IPS DF 4.7 (cell line): ENCODE measurements around the gene DEPP1.
"Not testable (repeated sequence)": the region's sequence is repeated elsewhere in the genome, so short reads cannot be mapped to it uniquely, and the experiment has no call there.

Source experiments
- DNase-seq: peaks from one replicate; pipeline ENCODE4 v3.0.0-alpha.2; 2013; ENCODE audit warnings: low spot score; ENCODE audit errors: extremely low read depth

DEPP1 gene, protein sequence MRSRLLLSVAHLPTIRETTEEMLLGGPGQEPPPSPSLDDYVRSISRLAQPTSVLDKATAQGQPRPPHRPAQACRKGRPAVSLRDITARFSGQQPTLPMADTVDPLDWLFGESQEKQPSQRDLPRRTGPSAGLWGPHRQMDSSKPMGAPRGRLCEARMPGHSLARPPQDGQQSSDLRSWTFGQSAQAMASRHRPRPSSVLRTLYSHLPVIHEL

DNA sequence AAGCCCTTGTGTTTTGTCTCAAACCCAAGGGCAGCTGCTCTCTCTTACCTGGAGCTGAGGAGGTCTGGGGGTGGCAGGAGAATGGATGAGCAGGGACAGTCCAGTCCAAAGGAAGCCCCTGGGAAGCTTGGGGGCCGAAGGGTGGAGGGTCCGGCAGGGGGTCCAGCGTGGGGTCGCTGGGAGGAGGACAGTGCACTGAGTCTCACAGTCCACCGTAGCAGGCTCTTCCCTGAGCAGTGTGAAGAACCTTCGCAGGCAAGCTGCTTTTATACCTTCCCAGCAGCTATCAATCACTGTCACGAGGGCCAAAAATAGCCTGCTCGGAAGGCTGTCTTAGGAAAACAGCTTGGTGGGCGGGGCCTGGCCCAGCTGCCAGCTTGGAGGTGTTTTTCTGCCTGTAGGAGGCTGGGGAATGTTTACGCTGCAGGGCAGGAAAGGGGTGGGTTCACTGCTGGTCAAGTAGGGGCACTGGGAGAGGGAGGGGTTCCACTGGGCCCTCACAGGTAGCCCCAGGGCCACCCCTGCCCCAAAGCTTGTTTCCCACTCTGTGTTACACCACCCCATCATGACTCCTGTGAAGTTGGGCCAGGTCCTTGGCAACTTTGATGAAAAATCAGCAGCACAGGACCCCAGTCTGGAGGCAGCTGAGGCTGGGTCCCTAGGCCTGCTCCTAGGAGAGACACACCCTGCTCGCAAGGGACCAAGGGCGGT lies at the start of gene DEPP1:
TSS of gene DEPP1 (minus strand) at position 240 of the 711 bp plus-strand sequence. CDS start 779 bp downstream, outside the sequence.
- no peak for DNase-seq

DNA sequence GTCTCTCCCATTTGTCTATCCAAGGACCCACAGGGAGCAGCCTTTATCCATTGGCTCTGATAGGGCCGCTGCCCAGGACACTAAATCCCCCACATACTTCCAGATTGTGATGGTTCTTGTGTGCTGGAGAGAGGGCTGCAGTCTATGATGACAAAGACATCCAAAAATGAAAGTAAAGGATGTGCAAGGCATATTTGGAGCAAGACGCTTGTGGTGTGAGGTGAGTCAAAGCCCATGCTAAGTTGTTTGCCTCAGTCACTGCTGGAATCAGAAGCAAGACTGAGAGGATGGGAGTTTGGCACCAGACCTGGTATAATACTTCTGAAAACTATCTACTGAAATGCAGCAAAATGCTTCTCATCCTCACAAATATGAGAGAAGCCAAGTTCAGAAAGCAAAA lies 44.8 kb upstream of the DEPP1 start:
- no peak for DNase-seq

DNA sequence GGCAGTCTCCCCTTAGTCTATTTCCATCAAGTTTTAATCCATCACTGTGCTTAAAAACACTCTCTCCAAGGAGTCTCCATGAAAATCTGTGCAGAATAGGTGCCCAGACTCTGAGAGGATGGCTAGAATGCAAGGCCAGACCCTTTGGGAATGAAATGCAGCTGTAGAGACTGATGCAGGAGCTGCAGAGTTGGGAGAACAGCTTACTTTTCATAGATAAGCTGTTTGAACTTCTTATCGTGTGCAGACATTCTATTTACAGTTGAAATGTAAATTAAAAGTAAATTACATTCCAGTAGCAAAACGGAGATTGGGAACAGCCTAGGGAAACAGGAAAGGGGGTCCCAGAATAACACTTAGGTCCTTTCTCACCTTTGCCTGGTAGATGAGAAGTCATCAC lies 37.0 kb upstream of the DEPP1 start:
- no peak for DNase-seq

DNA sequence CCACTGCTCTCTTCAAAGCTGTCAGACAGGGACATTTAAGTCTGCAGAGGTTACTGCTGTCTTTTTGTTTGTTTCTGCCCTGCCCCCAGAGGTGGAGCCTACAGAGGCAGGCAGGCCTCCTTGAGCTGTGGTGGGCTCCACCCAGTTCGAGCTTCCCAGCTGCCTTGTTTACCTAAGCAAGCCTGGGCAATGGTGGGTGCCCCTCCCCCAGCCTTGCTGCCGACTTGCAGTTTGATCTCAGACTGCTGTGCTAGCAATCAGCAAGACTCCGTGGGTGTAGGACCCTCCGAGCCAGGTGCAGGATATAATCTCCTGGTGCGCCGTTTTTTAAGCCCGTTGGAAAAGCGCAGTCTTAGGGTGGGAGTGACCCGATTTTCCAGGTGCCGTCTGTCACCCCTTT lies 35.9 kb upstream of the DEPP1 start:
- DNase-seq, result not testable (repeated sequence)

DNA sequence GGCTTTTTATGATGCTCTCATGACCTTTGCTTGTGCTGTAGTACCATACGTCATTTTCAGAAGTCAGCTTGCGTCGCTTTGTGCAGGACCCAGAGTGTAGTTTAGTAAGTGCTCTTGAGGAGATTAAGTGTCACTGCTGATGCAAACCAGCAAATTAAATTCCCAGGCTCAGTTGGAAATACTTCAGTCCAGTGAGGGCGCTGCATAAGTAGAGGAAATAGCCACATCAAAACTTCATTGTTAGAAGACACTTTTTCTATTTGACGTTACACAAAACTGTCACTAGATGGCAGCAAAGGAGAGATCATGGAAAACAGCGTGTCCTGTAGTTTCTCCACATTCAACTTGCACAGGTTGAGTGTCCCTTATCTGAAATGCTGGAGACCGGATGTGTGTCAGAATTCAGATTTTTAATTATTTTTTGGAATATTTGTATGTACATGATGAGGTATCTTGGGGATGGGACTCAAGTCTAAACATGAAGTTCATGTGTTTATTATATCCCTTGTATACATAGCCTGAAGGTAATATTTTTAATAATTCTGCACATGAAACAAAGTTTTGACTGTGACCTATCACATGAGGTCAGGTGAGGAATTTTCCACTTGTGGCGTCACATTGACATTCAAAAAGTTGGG lies 30.0 kb upstream of the DEPP1 start:
- DNase-seq, result no peak

DNA sequence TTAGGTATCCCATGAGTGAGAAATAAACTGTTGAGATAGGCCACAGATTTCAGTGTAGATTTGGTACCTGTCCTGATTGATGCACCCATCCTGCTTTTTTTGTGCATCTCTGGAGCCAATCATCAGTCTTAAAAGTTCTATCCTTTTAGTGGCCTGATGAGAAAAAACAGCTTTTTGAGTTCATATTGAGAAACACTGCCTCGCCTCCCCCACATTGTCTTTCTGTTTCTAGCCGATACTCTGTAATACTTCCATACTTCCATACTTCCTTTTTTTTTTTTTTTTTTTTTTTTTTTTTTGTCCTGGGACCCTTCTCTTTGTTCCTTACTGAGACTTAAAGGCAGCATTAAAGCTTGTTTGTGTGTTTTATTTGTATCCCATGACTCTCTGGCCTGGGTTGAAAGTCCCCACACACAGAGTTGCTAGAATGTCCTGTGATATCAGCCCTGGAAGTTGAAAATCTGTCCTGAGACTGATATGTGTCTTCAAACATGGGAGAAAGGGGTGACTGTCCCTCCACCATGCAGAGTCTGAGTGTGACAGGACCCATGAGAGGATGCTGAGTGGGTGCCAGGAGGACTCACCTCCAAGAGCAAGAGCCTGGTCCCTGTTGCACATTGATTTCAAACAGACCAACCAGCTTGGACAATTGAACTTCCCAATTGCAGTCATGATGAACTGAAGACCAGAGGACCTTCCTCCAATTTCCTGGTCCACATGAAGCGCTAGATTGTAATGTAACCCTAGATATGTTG lies 27.8 kb upstream of the DEPP1 start:
- no peak for DNase-seq

DNA sequence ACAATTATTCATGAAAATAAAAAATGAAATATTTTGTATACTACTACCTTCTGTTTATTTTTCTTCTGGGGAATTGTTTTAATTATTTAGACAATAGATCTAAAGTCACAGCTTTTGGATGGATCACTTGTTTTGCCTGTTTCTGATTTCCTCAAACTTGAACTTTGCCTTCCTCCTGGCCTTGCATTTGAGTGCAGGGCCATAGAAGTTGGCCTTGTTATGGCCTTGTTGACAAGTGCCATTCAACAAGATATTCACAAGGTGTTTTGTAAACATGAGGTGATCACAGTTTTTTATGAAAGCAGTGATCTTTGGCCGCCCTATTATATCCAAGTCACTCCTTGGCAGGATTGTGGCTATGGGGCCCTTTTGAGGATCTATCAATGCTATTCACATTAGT lies 26.7 kb upstream of the DEPP1 start:
- DNase-seq, result no peak

DNA sequence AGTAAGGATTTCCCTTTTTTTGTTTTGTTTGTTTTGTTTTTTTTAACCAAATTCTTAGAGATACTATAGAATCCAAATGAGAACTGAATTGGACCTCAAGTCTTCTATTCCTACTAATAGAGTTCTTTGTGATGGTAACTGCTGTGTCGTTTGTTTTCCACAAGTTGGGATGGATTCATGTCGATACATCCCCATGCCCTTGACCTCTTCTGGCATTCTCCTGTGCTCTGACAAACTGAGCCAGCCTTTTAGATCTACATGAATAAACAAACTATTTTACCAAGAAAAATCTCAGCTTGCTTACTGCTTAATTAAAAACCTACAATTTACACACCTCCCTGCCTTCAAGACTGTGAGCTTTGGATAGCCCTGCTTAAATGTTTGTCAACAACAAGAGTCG lies 26.1 kb upstream of the DEPP1 start:
- no peak for DNase-seq

DNA sequence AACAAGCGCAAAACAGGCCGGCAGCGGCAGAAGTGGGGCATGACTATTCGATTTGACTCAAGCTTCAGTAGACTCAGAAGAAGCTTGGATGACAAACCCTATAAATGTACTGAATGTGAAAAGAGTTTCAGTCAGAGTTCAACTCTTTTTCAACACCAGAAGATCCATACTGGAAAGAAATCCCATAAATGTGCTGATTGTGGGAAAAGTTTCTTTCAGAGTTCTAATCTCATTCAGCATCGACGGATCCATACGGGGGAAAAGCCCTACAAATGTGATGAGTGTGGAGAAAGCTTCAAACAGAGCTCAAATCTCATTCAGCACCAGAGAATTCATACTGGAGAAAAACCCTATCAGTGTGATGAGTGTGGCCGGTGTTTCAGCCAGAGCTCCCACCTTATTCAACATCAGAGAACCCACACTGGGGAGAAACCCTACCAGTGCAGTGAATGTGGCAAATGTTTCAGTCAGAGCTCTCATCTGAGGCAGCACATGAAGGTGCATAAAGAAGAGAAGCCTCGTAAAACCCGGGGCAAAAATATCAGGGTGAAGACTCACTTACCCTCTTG lies 24.9 kb upstream of the DEPP1 start:
- DNase-seq, result no peak

DNA sequence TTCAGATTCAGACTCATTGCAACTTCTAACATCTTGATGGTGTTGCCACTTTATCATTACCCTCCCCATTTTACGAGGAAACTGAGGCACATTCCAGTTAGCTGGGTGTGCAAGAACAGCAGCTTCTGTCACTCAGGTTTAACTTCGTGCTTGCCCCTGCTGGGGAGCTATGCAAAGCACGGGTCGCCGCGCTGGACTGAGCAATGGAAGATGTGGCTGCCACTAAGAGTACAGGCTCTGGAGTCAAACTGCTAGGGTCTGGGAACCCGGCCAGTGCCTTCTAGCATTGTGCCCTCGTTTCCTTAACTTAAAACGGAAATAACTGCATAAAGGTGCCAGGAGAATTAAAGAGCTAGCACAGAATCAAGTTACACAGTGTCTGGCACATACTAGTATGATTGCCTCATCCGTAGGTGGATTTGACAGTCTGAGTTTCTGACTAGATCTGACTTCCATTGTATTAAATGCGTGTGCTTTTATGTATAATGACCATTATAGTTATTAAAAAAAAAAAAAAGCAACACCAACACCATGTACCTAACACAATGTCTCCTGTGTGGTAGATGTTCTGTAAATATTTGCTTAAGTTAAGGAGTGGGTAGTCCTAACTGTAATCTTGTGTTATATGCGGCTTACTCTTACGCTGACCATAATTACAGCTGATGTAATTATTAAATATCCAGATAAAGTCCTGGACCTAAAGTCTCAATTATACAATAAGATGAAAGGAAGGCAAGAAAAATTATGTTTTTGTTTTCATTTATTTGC lies 23.0 kb upstream of the DEPP1 start:
- no peak for DNase-seq

DNA sequence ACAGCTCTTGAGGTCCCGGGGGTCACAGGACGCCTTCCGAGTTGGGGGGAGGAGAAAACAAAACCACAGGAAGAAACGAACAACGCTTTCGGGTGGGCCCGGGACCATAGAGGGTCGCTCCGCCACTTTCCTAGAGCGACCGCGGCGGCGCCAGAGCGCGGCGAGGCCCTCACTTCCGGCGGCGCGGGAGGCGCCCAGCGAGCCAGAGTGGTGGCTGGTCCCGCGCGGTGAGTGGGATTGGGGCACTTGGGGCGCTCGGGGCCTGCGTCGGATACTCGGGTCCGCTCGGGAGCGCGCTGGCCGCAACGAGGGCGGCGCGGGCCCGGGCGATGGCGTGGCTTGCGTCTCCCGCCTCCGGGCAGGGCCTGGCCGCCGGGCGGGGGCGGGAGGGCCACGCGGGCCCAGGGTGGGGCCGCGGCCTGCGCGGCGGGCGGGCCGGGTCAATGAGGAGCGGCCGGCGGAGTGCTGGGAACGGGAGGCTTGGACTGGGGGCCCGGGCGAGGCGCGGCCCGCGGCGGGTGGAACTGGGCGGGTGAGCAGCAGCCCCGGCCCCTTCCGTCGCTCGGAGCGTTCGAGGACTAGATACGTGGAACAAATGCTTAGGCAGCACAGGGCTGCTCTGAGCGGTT lies 22.3 kb upstream of the DEPP1 start, which contains the start of gene ZNF22:
TSS of gene ZNF22 (plus strand) at position 172 of the 629 bp plus-strand sequence. CDS start 2,446 bp downstream, outside the sequence.
- DNase-seq, result no peak

DNA sequence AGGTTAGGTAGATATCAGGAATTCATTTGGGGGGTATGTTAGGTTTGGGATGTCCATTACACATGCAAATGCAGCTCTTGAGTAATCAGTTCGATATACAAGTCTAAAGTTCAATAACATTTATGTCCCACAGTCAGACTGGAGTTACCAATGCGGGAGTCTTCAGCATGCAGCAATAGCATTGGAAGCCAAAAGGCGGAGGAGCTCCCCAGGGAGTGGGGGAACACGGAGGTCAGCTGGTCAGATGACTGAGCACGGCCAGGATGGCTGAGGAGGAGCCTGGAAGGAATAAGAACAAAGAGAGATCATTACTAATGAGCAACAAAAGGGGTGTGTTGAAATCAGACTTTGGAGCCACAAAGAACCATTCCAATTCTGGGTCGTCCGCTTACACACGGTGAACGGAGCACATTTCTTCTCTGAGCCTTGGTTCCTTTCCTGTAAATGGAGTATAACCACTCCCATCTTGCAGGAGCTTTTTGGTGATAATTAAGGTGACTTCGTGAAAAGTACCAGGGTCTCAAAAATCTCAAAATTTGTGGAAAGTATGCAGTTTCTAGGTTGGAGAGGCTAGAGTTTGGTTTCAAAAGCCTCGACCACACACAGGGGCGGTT lies 21.6 kb upstream of the DEPP1 start:
- DNase-seq, result no peak

DNA sequence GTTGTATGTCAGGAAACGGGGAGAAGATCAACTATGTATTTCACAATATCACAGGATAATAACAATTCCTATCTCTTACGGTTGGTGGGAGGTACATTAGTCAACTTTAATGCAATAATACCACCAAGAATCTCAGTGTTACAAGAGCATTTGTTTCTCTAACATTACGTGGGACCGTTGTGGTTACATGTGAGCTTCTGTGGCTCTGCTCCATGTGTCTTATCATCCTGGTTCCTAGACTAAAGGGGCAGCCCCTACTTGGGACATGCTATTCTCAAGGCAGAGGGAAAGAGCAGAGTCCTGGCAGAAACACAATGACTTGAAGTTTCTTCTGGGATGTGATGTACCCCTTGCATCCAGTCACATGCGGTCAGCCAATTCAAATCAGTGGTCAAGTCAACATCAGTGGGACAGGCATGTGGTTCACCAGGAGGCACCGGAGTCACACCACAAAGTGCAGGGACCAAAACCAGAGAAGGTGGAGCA lies 19.6 kb upstream of the DEPP1 start:
- no peak for DNase-seq

DNA sequence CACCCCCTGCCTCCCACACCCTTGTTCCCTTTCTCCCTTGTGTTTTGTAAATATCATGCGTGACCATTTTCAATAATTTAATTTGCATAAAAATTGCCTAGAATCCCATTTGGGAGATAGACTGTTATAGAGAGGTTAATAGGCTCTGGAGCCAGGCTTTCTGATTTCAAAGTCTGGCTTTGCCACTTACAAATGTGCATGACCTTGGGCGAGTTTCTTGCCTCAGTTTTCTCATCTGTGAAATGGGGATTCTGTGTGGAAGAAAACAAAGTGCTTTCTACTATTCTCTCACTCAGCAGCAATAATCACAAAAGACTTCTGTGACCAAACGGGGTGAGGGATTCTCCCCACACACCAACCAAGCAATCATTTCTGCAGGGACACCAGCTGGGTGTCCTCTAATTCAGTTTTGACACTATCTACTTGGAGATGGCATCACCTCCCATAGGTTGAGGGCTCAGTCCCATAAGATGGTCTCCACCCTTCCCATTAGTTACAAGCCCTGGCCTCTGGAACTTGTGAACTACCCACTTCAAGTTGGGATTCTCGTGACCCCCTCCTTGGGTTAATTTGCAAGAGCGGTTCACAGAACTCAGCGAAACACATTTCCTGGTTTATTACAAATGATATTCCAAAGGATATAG lies 18.6 kb upstream of the DEPP1 start:
- no peak for DNase-seq

DNA sequence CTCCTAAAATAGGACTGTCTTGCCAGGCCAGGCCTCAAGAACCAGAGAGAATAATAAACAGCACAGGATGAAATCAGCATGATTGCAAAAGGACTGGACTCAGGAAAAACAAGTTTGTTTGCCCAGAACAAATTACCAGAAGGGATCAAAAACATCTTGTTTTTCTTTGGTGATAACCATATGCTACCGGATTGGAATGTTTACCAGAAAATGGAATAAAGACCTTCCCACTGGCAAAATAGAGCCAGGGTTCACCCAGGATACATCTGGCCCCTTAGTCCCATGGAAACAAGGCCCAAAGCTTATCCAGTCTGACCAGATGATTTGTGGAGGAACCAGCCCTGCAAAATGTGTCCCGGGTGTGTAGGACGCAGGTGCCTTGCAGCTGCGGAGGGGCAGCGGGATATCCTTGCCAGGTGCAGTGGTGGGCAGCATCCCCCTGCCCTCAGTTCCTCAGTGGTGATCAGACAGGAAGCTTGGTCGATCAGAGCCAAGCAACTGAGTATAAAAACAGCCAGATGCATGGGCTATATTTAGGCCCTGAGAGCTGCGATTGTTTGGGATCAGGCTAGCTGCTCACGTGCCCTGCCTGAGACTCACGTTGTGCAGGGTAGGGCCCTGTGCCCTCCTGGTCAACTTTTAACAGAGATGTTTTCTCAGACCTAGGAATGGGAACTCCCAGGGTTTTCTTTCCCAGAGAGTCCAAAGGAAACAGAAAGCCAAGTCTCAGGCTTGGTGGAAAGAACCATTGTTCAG lies 17.5 kb upstream of the DEPP1 start:
- DNase-seq, result no peak

DNA sequence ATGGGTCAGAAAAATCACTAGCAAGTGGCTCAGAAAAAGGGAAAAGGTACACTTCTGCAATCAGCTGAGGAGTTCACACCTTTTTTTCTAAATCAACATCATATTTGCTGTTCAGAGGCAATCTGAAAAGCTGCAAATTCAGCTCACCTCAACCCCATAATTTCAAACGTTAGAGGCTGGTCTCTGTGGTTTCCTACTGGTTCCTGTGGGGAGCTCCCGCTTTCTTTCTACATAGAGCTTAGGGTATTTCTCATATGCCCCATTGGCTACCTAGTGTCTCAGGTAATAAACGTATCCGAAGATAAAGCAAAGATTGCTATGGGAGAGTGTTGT lies 16.9 kb upstream of the DEPP1 start:
- DNase-seq, result no peak

DNA sequence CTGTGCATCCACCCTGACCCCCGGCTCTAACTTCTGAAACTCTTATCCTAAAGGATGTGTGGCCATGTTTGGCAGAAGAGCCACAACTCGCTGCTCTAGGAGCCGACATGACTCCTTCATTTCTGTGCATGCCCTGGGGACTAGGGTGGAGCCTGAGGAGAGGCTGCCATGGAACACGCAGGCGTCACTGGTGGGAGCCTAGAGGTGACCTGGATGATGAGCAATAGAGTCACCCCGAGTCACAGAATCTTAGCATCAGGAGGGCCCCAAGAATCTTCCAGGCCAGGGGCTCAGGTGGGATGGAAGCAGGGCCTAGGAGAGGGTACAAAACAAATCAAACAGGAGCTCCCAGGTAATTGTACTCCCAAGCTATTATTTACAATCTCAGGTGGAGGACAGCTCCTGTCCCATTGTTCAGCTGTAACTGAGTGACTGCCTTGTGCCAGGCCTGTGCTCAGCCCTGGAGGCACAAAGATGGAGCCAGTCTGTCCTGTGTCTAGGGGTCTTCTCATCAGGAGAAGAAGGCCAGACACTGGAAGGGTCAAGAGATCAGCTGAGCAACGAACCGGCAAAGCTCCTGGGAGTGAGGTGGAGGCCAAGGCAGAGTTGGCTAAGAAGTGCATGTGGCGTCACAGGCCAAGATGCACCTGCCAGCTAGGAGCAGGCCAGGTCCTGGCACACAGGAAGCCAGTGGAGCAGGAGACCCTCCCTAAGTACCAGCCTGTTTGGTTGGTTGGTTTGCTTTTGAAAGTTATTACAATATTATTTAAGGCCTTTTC lies 16.3 kb upstream of the DEPP1 start:
- DNase-seq, result no peak
